RPMI8226 (cell line): ENCODE measurements around the gene SLC23A1.
A peak's percentile ranks its signal among the peaks of the same experiment; 100 is the strongest.
"Not testable (repeated sequence)": the region's sequence is repeated elsewhere in the genome, so short reads cannot be mapped to it uniquely, and the experiment has no call there.

Experiments used
- DNase-seq: peaks from one replicate; pipeline ENCODE4 v3.0.0-alpha.2; 2015

The SLC23A1 gene

GRCh38 chr5:139388198-139388821, 5.2 kb upstream of the SLC23A1 start:
- DNase-seq, result peak; percentile 86

GRCh38 chr5:139387611-139388197, 4.6 kb upstream of the SLC23A1 start:
- DNase-seq, result peak; percentile 37

GRCh38 chr5:139386956-139387355, 3.9 kb upstream of the SLC23A1 start:
- not testable (repeated sequence) for DNase-seq

- DNase-seq, result peak; percentile 28
These were observed 2.9 kb upstream of the SLC23A1 start for GRCh38 chr5:139386050-139386438.

GRCh38 chr5:139385061-139386049, 2.3 kb upstream of the SLC23A1 start:
- peak; percentile 76 for DNase-seq

- DNase-seq, result peak; percentile 43
These were observed 1.5 kb upstream of the SLC23A1 start for GRCh38 chr5:139384591-139385051.

GRCh38 chr5:139383993-139384590, 995 bp upstream of the SLC23A1 start:
- peak; percentile 37 for DNase-seq

GRCh38 chr5:139382807-139383206, 290 bp downstream of the SLC23A1 start:
- peak; percentile 24 for DNase-seq

GRCh38 chr5:139381837-139382761, 998 bp downstream of the SLC23A1 start:
- peak; percentile 28 for DNase-seq

GRCh38 chr5:139379626-139380449, 3.3 kb downstream of the SLC23A1 start:
- no peak for DNase-seq

- DNase-seq, result no peak
These were observed 4.1 kb downstream of the SLC23A1 start for GRCh38 chr5:139378941-139379361.

GRCh38 chr5:139378101-139378825, 4.8 kb downstream of the SLC23A1 start:
- no peak for DNase-seq

- DNase-seq, result no peak
These were observed 5.9 kb downstream of the SLC23A1 start for GRCh38 chr5:139377226-139377625.

- no peak for DNase-seq
These were observed 6.7 kb downstream of the SLC23A1 start for GRCh38 chr5:139376364-139376763.

GRCh38 chr5:139374909-139375308, 8.2 kb downstream of the SLC23A1 start:
- DNase-seq, result no peak

GRCh38 chr5:139371482-139372435, 11.3 kb downstream of the SLC23A1 start:
- no peak for DNase-seq

- no peak for DNase-seq
These were observed 13.9 kb downstream of the SLC23A1 start for GRCh38 chr5:139369181-139369580.

GRCh38 chr5:139368613-139369012, 14.5 kb downstream of the SLC23A1 start:
- DNase-seq, result no peak

- DNase-seq, result no peak
These were observed 18.6 kb downstream of the SLC23A1 start for GRCh38 chr5:139364466-139364865.
